CD4-positive, alpha-beta T cell treated with Interleukin-17A for 1 hour (primary cell): Measurements from ENCODE around the gene KATNAL2.
A peak's percentile ranks its signal among the peaks of the same experiment; 100 is the strongest.

Source experiments
- DNase-seq: peaks from one replicate; pipeline ENCODE4 v3.0.0-alpha.2; 2020

Gene KATNAL2, protein sequence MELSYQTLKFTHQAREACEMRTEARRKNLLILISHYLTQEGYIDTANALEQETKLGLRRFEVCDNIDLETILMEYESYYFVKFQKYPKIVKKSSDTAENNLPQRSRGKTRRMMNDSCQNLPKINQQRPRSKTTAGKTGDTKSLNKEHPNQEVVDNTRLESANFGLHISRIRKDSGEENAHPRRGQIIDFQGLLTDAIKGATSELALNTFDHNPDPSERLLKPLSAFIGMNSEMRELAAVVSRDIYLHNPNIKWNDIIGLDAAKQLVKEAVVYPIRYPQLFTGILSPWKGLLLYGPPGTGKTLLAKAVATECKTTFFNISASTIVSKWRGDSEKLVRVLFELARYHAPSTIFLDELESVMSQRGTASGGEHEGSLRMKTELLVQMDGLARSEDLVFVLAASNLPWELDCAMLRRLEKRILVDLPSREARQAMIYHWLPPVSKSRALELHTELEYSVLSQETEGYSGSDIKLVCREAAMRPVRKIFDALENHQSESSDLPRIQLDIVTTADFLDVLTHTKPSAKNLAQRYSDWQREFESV

DNA sequence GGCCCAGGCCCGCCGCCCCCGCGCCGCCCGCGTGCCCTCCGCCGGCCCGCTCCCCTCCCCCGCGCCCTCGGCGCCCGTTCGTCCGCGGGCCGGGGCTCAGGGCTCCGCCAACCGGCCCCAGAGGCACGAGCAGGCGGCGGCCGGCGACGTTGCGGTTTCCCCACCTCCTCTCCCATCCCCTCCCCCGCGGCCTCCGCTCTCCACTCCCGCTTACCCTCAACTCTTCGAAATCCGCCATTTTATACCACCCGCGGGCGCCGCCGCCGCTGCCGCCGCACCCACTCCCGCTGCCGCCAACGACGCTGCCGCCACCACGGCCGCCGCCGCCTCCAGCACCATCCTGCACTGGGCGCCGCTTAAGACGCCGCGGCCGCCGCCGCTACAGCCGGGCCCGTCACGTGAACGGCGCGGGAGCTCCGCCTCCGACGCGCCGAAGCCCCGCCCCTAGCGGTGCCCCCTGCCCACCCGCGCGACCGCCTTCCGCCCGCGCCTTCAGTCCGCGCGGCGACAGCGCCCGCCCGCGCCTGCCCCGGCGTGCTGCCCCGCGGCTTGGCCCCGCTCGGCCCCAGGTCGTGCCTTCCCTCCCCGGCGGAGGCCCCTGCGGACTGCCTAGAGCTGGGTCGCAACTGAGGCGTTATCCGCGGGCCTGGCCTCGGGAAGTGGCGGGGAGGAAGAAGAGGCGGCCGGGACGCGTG is at the start of gene KATNAL2, which contains the start of gene PIAS2:
Gene KATNAL2, plus strand, starts transcription at position 495 of the 695 bp plus-strand sequence. CDS start 29,271 bp downstream, outside the sequence.
Gene PIAS2, minus strand, starts transcription at position 400 of the 695 bp plus-strand sequence. Its CDS starts 162 bp downstream, at position 238.
- peak; percentile 82 for DNase-seq

- no peak for DNase-seq
Observed at GRCh38 chr18:46868169-46868921, 49.1 kb upstream of the KATNAL2 start.

DNA sequence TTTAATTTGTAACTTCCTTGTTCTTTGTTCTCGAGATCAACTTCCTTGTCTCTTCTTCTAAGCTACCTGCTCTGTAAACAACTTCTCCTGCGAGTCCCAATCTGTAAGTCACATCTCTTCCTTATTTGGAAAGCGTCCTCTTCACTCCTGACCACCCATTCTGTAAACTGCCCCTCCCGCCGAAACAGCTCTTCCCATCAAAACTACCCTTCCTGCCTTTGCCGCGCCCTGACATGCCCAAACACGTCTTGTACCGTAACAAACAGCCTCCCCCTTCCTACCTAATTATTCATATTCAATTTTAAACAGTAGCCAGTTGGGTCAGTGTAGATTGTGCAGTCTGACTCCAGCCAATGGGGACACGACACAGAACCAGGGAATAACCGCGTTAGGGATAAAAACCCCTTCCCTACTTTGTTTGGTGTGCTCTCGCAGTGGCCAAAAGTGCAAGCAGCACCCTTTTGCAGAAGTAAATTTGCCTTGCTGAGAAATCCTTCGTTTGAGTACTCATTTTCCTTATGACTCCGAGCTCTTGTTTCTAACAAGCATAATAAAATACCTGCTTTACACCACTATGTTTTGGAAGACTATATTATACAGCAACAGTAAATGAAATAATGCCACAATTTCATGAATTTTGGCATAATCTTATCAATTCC is 39.9 kb upstream of the KATNAL2 start:
- DNase-seq: no peak

DNA sequence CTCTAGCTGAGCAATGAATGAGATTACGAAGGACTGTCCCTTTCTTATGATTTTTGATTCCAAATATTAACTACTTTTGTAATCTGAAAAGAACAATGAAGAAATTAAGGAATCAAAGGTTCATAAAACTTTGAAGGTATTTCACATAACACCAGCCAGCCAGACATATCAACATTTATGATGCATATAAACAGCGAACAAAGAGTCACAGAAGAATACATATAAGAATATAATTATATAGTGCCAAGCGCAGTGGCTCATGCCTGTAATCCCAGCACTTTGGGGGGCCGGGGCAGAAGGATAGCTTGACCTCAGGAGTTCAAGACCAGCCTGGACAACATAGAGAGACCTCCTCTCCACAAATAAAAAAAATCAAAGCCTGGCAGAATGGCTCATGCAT is 34.2 kb upstream of the KATNAL2 start:
- DNase-seq: no peak

DNA sequence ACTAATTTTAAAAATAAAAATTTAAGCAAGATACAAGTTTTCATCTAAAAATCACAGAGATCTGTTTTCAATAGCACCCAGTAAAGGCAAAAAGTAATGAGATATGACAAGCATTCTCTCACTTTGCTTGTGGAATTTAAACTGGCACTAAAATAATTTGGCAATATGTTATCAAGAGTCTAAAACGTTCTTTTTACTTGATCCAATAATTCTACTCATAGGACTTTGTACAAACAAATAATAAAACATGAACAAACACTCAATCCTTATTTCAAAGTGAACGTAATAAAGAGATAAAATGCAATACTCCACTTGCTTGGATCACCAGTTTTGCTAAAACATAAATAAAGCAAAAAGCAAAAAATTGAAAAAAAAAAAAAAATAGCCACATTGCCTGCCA is 30.5 kb upstream of the KATNAL2 start:
- DNase-seq: no peak

- no peak for DNase-seq
Observed at GRCh38 chr18:46888965-46889364, 28.4 kb upstream of the KATNAL2 start.

DNA sequence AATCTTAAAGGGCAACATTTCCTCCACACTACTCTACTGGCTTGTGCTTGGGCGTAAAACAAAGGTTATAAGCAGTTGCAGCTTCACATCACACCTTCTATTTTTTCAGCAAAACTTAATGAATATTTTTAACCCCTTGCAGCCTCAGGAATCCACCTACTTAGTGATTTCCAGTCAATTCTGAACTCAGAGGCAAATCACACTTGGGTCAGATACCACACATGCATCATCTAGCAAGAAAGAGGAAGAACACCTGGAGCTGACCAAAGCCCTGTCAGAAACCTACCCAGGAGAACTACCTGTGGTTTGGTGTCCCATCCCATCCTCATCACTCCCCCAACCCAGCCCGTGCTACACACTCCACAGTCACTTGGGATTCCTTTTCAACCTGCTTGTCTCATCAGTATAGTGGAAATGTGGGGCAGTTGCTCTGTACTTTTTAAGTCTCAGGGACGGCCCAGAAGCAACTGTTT is 25.6 kb upstream of the KATNAL2 start:
- no peak for DNase-seq

DNA sequence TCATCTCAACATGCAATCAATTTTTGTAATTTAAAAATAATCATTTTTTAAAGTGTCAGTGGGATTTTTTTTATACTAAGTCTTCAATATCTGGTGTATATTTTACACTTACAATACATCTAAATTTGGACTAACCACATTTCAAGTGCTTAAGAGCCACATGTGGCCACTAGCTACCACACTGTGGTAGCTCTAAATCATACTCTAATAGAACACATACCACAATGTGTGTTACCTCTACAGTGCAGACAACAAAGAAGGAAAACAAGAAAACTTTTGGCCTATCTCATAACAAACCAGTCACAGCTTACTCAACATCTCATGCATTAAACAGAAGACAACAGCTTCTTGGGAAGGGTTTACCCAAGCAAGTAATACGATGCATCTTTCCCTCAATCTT is 24.6 kb upstream of the KATNAL2 start:
- DNase-seq: no peak

DNA sequence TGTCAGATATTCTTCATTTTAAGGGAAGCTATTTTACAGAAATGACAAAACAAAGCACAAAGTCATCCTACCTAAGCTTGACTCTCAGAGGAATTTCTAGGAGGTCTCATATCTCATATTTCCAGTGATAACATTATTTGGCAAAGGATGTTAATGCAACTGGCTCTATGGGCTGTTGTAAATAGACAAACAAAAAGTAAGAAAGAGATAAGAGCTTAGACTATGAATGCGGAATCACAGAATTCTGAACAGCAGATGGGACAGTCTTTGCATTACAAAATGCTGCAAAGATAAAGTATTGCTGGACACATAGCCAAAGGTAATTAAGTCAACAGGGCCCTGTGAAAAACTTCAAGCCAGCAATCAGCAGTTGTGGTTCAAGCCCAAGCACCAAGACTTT is 24.0 kb upstream of the KATNAL2 start:
- DNase-seq: no peak

GRCh38 chr18:46894124-46894523 is 23.3 kb upstream of the KATNAL2 start:
- DNase-seq: no peak

DNA sequence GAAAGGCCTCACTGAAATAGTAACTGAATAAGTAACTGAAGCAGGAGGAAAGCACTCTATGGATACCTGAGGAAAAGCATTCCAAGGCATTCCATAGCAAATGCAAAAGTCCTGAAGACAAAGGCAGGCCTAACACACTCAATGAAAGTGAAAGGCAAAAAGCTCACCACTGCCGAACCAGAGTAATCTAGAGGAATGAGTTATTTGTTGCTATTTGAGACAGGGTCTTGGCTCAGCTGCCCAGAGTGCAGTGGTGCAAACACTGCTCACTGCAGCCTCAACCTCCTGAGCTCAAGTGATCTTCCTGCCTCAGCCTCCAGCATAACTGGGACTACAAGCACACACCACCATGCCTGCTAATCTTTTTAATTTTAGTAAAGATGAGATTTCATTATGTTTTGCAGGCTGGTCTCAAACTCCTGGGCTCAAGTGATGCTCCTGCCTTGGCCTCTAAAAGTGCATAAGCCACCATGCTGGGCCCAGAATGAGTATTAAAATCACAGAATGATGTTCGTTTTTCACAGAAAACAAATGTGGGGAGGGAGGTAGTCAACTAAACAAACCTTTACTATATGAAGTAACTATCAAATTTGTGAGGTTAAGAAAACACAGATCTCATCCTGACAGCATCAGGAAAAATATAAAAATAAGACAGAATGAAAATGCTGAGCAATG is 18.0 kb upstream of the KATNAL2 start:
- no peak for DNase-seq

DNA sequence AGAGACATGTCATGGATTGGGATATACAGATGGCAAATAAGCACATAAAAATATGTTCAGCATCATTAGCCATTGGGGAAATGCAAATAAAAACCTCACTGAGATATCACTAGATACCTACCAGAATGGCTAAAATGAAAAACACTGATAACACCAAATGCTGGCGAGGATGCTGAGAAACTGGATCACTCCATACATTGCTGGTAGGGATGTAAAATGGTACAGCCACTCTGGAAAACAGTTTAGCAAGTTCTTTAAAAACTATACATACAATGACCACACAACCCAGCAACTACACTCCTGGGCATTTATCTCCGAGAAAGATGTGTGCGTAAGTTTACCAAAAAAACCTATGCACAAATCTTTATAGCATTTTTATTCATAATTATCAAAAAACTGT is 14.0 kb upstream of the KATNAL2 start:
- no peak for DNase-seq

DNA sequence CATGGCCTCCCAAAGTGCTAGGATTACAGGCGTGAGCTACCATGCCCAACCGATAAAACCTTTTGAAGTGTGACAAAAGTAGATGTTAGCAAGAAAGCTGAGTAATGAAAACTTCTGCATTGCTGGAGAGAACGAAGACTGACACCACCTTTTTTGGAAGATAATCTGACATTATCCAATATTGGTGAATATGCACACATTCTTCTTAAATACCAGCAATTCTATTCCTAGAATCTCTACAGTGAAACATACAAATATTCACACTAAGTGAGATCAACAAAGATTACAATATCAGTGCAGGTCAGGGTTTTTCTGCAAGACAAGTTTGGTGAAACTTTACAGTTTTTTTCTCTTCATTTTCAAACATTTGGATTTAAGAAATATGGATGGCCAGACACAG is 7.9 kb upstream of the KATNAL2 start:
- DNase-seq: no peak

- no peak for DNase-seq
Observed at GRCh38 chr18:46910856-46911255, 6.5 kb upstream of the KATNAL2 start.

DNA sequence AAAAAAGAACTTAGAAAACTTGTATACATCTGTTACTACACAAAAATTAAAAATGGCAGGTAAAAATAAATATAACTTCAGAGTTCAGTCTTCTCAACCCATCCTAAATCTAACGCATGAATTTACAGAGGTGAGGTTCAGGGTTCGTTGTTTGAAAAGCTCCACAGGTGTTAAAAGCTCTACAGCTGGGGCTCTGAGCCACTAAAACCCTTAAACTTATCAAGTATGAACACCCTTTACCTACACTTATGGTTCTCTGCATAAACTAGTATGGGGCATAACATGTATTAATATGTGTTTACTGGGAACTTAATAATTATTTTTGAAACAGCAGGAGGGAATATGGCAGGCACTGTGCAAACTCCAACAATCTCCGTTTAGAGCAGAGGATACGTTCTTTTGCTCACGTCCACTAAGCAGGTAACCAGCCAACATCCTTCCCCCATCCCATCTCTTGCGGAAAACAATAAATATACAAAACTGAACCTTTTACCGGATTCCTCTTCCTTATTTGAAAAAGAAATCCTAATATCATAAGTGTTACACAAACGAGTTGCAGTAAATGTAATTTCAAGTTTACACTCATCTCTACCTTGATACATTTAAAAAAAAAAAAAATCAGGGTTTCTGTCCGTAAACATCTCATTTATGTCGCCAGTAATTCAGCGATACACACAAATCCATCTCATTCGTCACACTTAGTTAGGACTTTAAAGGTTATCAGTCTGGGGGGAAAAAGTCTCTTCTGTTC is 1.4 kb upstream of the KATNAL2 start:
- DNase-seq: no peak

DNA sequence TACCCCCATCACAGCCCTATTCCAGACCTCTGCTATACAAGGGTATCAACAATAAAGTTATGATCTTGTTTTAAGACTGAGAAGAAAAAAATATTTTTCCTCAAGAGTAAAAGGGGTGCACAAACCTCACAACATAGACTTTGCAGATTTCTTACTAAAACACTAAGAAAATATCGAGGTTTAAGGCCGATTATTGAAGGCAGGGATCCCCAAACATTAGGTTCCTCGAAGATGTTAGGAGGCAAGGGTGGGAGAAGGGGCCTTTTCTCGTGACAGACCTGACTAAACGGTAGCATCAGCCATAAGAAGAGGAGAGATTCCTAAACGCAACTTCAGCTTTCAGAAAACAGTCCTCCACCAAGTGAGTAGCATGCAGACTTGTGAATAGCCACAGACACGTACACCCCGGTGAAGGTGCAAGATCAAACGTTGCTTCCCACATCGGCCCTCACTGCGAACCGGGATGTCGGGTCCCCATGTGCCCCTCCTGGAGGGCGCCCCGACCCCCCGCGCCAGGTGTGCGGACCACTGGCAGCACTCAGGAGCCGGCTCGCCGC is 773 bp upstream of the KATNAL2 start:
- peak; percentile 49 for DNase-seq

- DNase-seq: no peak
Observed at GRCh38 chr18:46917803-46918600, 600 bp downstream of the KATNAL2 start.

DNA sequence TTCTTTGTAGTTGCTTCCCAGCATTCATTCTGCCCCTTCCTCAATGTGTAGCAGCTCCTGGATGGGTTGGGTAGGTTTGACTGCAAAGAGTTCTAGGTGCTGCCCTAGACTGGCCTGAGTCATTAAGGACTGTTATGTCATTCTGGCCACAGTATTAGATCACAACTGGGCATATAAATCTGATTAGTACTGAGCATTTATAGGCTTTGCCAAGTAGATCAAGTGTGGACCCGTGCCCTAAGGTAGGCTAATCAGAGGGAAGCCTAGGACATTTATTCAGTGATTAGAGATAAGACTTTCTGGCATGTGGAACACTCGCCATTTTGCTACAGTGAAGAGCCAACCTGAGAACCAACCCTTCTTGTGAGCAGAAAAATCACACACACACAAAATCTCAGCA is 2.7 kb downstream of the KATNAL2 start:
- no peak for DNase-seq

DNA sequence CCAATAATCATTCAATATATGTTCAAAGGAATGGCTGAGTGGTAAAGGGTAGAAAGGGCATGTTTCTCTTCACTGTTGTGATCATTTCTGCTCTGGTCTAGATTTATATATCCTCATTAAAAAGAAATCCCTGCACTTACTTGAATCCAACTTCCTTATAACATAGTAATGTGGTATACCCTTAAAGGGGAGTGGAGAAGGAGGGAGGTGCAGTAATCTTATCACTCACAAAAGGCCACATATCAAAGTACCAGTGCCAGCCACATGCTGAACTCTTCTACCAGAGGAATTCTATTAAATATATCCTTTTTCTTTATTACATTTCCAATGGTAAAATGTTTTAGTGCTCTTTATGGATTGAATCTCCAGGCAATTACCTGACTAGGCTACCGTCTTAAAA is 3.3 kb downstream of the KATNAL2 start:
- no peak for DNase-seq
